HG03378 (cell line): ENCODE results near the gene BNIP3.
"Not testable (repeated sequence)": the region's sequence is repeated elsewhere in the genome, so short reads cannot be mapped to it uniquely, and the experiment has no call there.

ENCODE experiments used
- ATAC-seq: cut with Tn5 transposase; IDR thresholded peaks from one replicate; pipeline ENCODE4 v1.9.1; 2021; ENCODE audit warnings: mild to moderate bottlenecking, moderate library complexity; ENCODE audit not compliant: unreplicated experiment

Gene BNIP3

DNA sequence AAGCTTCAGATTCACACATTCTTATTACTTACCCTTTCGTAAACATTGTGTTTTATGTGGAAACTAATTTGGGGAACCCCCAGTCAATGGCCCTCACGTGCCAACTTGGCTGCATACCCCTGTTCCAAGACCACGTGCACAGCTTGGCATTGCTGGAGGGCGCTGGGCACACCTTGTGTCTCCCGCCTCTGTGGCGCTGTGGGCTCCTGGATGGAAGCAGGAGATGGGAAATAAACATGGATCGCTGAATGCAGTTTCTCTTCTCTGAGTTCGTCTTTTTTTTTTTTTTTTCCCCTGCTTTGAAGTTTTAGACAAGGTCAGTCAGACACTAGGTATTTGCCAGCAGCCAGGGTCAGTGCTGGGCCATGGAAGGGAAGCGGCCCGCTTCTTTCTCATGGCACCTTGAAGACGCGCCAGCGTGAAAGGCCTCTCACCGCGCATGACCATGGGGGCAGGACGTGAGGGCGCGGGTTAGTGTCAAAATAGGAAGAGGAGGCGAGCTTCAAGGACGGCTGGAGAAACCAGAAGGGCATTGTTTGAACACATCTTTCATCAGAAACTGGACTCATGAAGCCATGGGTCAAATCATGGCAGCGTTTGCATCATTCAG, 27.3 kb downstream of the BNIP3 start:
- no peak for ATAC-seq

GRCh38 chr10:131949908-131950307, 31.8 kb downstream of the BNIP3 start:
- not testable (repeated sequence) for ATAC-seq

GRCh38 chr10:131949041-131949862, 32.5 kb downstream of the BNIP3 start:
- no peak for ATAC-seq

DNA sequence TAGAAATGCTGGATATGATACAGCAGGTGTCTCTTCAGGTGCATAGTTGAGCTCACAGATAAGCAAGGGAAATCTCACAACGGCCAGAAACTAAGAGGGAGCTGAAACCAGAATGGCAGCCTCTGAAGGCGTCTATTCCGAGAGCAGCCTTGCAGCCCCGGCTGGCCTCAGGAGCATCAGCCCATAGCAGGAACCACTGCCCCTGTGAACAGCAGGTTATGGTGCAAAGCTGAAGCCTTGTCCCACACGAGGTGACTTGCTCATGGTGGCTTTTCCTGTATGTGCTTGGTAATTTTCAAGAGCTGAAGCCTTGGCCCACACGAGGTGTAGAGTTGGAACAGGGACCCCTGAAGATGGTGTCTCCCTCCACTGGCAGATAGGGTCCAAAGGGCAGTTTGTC, 33.2 kb downstream of the BNIP3 start:
- no peak for ATAC-seq

DNA sequence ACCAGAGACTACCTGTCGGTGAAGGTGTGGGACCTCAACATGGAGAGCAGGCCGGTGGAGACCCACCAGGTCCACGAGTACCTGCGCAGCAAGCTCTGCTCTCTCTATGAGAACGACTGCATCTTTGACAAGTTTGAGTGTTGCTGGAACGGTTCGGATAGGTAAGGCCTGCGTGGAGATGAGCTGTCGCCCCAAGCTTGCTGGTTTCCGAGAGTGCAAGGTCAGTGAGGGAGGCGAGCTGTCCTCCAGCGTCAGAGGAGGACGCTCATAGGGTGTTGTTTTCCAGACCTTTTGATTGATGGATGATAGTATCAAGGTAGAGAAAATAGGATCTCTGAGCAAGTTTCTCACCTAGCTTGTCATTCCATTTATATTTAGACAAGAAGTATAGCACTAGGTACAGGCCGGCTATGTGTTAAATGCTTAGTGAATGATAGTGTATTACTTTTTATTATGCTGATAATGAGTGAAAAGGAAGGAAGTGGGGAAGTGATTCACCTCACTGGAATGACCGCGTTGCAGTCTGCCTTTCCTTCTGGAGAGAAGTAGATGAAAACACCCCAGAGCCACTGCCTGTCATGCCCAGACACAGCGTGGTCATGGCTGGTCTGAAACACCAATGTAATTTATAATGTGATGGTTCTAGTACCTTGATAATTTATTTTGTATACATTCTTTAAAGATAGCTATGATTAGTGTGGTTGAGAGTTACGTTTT, 33.9 kb downstream of the BNIP3 start:
- no peak for ATAC-seq

- ATAC-seq: no peak
These were observed 34.8 kb downstream of the BNIP3 start for GRCh38 chr10:131946880-131947279.

- no peak for ATAC-seq
These were observed 35.4 kb downstream of the BNIP3 start for GRCh38 chr10:131946321-131946751.

- ATAC-seq: no peak
These were observed 36.6 kb downstream of the BNIP3 start for GRCh38 chr10:131944976-131945695.

DNA sequence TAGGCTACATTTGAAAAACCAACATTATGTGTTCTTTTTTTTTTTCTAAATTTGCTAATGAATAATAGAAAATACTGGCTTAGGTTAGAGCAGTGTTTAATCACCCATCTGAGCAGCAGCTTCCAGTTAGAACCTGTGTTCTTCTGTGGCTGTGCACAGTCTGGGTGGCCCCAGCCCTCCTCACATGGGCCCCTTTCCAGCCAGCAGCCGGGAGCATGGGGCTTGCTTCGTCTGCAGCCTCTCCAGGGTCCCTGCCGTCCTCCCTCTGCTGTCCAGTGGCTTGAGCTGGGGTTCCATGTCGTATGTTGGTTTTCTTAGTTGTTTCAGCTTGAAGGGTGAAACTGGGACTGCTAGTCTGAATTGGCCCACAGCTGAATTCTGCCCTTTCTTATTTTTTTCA, 37.3 kb downstream of the BNIP3 start:
- no peak for ATAC-seq

DNA sequence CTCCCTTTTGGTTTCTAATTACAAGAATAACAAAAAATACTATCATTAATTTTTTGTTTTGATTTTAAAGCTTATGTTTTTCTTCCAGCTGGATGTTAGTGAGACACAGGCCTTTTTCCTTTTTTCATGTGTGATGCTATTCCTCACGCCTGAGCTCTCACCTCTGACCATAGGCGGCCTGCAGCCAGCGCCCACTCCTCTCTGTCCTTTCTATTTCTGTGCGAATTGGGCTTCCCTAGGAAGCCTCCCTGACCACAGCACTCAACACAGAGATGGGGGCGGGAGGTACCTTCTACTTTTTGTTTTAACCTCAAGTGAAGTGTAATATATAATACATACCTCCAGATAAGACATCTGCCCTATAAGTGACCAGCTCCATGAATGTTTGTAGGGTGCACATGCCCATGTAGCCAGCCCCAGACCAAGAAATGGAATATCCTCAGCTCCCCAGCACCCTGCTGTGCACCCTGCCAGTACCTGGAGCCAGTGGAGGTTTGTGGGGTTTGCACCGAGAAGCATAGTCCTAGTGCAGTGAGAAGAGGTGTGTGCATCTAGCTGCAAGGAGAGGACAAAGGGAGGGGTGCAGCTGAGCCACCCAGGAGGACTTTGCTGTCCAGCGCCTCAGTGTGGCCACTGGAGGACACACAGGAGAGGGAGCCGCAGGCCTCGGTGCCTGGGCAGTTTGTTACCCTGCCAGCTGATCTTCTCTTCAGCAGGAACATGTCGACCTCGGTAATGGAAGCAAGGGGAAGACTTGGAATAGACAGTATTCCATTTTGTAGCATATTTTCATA, 38.5 kb downstream of the BNIP3 start:
- no peak for ATAC-seq

- ATAC-seq: no peak
These were observed 39.3 kb downstream of the BNIP3 start for GRCh38 chr10:131942455-131942854.

- no peak for ATAC-seq
These were observed 43.0 kb downstream of the BNIP3 start for GRCh38 chr10:131938681-131939080.

- ATAC-seq: no peak
These were observed 43.9 kb downstream of the BNIP3 start for GRCh38 chr10:131937836-131938235.

DNA sequence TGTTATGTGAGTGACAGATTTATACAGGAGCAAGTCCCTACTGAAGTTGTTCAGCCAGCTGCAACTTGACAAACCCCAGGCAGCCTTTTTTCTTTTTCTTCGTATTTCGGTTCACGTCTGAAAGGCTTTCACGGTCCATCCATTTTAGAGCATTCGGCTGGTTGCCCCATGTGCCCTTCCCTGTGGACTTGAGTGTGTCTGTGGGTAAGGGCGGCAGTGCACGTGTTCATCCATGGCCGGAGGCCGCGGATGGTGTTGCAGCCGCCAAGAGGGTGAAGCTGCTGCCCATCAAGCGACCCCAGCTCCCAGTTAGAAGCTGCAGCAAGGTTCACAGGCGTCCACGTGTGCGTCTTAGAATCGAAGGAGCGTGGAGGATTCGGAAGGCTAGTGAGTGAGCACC, 45.0 kb downstream of the BNIP3 start:
- no peak for ATAC-seq

DNA sequence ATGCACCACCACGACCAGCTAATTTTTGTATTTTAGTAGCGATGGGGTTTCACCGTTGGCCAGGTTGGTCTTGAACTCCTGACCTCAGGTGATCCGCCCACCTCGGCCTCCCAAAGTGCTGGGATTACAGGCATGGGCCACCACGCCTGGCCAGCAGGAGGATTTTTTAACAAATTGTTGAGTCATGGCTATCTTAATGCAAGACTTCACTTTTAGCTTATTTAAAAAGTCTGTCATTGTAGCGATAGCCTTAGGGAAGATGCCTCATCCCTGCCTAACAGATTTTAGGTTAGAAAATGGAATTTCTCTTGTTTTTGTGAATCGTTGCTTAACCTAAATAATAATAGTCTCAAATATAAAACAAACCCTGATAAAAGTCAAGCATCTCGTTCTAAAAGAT, 45.4 kb downstream of the BNIP3 start:
- no peak for ATAC-seq

DNA sequence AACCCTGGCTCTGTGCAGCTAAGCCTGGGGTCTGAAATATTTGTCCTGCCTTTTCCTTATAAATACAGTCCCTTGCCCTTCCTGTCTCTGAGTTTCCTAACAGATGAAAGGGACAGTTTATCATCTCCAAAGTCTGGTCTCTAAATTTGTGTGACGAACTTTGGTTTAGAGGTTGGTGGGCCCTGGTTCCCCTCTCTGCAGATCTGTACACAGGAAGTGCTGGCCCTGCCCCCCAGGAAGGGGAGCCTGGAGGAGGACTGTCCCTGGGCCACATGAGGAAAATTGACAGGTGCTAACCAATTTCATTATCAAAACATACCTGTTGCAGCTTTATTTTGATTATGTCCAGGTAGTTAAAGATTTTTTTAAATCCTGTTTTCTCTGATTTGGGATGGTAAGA, 46.5 kb downstream of the BNIP3 start:
- no peak for ATAC-seq

DNA sequence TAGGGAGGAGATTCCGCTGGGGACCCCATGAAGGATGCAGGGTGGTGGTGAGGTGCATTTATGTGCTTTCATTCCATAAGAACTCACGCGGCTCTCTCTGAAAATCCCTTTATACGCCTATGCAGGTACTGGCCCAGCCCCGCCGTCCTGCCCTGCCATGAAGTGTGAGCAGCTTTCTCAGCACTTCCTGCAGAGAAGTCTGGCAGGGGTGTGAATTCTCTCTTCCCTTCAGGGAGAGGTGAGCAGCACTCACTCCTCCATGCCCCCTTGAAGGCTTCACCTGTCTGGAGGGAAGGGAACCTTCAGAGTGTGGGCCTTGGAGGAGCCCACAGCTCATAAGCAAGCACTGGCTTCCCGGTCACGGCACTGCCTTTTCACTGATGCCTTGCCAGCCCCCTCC, 47.0 kb downstream of the BNIP3 start:
- ATAC-seq: no peak

DNA sequence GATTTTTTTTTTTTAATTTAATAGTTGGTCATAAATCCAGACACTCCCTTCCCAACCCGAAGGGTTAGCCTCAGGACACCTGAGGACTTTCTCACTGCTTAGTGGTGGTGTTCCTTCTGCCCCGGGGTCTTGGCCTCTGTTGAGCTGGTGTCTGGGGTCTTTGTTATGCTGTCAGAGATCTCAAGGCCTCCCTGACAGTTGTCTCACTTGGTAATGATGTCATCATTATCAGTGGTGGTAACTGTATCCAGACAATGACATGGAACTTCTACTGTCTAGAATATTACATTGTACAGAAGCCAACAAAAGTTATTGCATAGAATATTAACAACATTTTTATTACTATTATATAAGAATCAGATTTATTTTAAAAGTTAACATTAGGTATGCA, 48.0 kb downstream of the BNIP3 start:
- ATAC-seq: no peak

GRCh38 chr10:131933016-131933695, 48.6 kb downstream of the BNIP3 start:
- no peak for ATAC-seq

- ATAC-seq: no peak
These were observed 49.7 kb downstream of the BNIP3 start for GRCh38 chr10:131931981-131932380.
